RWPE1 (cell line): ENCODE results near the gene XPNPEP1.

ENCODE experiments used
- CTCF ChIA-PET: fragments of 350-600 bp; sonication (Branson Sonifier 250); formaldehyde crosslinking; extraction: SDS; loops from one replicate; lab custom pipeline; 2021; lab: Yijun Ruan, JAX
- POLR2A ChIA-PET: fragments of 400-600 bp; formaldehyde crosslinking; extraction: SDS; loops from one replicate; lab custom pipeline; 2020; ENCODE audit warnings: antibody characterized with exemption; ENCODE audit not compliant: low non-redundant PET; lab: Yijun Ruan, JAX
- DNase-seq: peaks from one replicate; pipeline ENCODE4 v3.0.0; 2012; ENCODE audit warnings: low spot score
- H3K27ac ChIP-seq: fragments of 450-650 bp; 2 replicates; pipeline ENCODE4 v1.5.1; 2017
- TF ChIP-seq, protein P1 (sequence below): fragments of 450-650 bp; conservative IDR thresholded peaks from 2 replicates; pipeline ENCODE4 v1.5.1; 2017; ENCODE audit warnings: low read depth, mild to moderate bottlenecking

XPNPEP1 gene

DNA sequence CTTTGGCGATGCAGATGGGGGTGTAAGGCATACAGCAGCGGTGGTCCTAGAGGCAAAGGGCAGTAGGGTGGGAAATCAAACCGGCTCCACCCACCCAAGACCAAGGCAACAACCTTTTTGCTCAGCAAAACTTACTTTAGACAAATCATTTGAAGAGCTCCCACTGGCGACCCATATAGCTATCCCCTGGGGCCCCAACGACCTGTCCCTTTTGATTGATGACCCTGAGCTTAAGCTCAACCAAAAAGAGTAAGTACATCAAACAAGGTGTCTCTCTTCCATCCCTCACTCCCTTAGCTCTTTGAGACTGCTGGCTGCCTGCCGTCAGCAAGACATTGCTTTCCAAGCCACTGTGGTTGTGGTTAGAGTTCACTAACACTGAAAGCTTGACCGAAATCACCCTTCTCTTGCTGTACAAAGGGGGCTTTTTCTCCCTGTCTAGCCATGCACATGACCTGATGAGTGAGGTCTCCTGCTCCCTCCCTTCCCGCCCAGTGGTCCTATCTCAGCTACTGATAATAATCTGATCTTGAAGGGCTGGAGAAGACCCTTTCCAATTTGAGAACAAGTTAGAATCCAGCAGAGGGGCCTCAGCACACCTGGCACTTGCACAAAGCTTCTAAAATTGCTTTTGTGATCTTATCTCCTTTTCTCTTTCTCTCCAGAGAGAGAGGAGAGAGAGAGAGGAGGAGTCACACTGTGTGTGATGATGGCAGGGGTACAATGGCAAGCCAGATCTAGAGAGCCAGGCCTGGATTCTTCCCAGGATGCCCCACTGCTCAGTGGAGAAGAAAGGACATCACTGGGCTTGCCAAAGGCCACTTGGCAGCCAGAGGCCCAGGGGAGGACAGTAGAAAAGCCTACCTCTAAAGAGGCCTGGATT lies 42.2 kb downstream of the XPNPEP1 start:
- ChIA-PET POLR2A (no interaction called here), CTCF (interaction anchor here (0.6 to 1.5 kb wide), 2 partner anchors 135 to 412 kb away, joined by 4 to 5 read pairs; no protein-coding TSS in a partner anchor)

DNA sequence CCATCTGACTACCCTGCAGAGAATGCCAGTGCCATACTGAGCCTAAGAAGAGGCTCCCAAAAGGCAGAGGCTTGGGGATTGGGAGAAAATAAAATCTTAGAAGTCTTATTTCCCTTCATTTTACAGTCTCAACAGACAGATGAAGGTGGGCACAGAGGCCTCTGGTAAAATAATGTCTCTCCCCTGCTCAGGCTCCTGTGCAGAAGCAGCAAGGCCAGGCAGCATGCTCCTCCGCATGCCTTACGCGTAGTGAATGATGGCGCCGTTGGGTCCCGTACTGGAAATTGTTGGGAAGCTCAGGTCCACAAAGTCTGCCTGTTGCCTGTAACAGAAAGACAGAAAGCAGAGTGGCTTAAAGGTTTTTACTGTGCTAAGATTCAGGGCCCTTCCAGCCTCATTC lies 45.8 kb downstream of the XPNPEP1 start:
- CTCF ChIA-PET, result no interaction called here
- POLR2A ChIA-PET, result no interaction called here
- H3K27ac ChIP-seq, result no peak overlapping the region
- no peak for DNase-seq
- TF ChIP-seq, protein P1, sequence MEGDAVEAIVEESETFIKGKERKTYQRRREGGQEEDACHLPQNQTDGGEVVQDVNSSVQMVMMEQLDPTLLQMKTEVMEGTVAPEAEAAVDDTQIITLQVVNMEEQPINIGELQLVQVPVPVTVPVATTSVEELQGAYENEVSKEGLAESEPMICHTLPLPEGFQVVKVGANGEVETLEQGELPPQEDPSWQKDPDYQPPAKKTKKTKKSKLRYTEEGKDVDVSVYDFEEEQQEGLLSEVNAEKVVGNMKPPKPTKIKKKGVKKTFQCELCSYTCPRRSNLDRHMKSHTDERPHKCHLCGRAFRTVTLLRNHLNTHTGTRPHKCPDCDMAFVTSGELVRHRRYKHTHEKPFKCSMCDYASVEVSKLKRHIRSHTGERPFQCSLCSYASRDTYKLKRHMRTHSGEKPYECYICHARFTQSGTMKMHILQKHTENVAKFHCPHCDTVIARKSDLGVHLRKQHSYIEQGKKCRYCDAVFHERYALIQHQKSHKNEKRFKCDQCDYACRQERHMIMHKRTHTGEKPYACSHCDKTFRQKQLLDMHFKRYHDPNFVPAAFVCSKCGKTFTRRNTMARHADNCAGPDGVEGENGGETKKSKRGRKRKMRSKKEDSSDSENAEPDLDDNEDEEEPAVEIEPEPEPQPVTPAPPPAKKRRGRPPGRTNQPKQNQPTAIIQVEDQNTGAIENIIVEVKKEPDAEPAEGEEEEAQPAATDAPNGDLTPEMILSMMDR, result no peak

More for the DNA sequence above, 42.2 kb downstream of the XPNPEP1 start:
- no peak for DNase-seq
- TF ChIP-seq, protein P1, result no peak
- no peak overlapping the region for H3K27ac ChIP-seq

GRCh38 chr10:109875828-109876821 lies 47.2 kb downstream of the XPNPEP1 start:
- CTCF ChIA-PET, result interaction anchor here (1.4 kb wide), 1 partner anchor 8 kb away, joined by 4 read pairs; no protein-coding TSS in a partner anchor
- POLR2A ChIA-PET, result no interaction called here
- TF ChIP-seq, protein P1, result no peak
- H3K27ac ChIP-seq, result no peak overlapping the region
- DNase-seq, result no peak

DNA sequence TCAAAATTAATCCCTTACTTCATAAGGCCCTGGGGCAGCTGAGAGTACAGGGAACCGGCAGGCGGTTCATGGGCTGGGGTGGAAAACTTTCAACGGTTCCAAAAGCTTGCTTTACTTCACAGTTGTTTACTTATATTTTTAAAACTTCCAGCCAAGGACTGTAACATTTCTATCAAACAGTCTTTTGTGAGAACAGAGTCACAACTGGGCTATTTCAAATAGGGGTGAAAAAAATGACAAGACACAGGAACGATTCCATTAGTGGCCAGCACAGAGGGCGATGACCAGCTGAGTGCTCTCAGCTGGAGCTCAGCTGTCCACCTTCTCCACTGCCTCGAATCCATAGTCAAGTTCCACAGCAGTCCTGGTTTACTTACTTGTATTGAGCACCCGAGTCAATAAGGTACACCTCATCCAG lies 48.2 kb downstream of the XPNPEP1 start:
- DNase-seq, result no peak
- no peak overlapping the region for H3K27ac ChIP-seq
- ChIA-PET POLR2A (no interaction called here), CTCF (interaction anchor here (1.4 kb wide), 1 partner anchor 9 kb away, joined by 4 read pairs; no protein-coding TSS in a partner anchor)
- TF ChIP-seq, protein P1, result no peak

DNA sequence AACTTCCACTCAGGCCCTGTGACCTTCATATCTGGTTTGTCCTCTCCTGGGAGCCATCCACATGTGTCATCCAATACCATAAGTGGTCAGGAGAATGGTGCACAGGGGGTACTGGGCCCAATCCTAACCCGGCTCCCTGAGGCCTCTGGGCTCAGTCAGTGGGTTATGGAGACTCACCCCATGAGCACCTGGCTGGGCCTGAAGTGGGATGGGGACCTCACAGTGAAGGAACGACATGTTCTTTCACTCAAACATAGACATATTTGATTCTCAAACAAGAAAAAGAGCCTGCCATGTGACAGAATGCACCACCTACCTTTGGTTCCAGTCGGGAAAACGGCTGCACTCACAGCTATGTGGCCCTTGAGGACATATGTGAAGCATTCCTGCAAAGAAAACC lies 51.8 kb downstream of the XPNPEP1 start:
- POLR2A ChIA-PET, result no interaction called here
- TF ChIP-seq, protein P1, result no peak
- no peak overlapping the region for H3K27ac ChIP-seq
- CTCF ChIA-PET, result interaction anchor here (1.5 kb wide), 1 partner anchor 13 kb away, joined by 4 read pairs; no protein-coding TSS in a partner anchor
- no peak for DNase-seq
